Uterus (tissue), 4 donors: ENCODE data around the gene EMILIN1. TPM values are rescaled to one million over a fixed set of nuclear protein-coding genes. Genes with fewer than 3 reads are reported as not detected.

Experiments
- DNase-seq, 2 donors: peaks; one replicate each; pipeline ENCODE4 v3.0.0-alpha.2; 2019 to 2020
- H3K27ac ChIP-seq, 2 donors: fragments of 200-600 bp; sonication (generic); 1 replicate in 1 of 2; 2 replicates in 1 of 2; pipeline ENCODE4 v1.5.1; 2016 to 2018
- H3K27me3 ChIP-seq, 2 donors: fragments of 200-600 bp; sonication (generic); one replicate each; pipeline ENCODE4 v1.5.1; 2018 to 2019; ENCODE audit warnings: control low read depth in 1 of 2
- H3K36me3 ChIP-seq, 2 donors: fragments of 200-600 bp; sonication (generic); one replicate each; pipeline ENCODE4 v1.5.1; 2019; ENCODE audit warnings: control low read depth in 1 of 2
- H3K4me1 ChIP-seq, 2 donors: fragments of 200-600 bp; sonication (generic); one replicate each; pipeline ENCODE4 v1.5.1; 2018 to 2019; ENCODE audit warnings: control low read depth in 1 of 2
- H3K4me3 ChIP-seq, 2 donors: fragments of 200-600 bp; sonication (generic); 1 replicate in 1 of 2; 2 replicates in 1 of 2; pipeline ENCODE4 v1.5.1; 2018 to 2019; ENCODE audit warnings: mild to moderate bottlenecking in 1 of 2
- H3K9me3 ChIP-seq, 2 donors: fragments of 200-600 bp; sonication (generic); one replicate each; pipeline ENCODE4 v1.5.1; 2019; ENCODE audit warnings: control low read depth in 1 of 2
- CTCF ChIP-seq, 4 experiments: fragments of 200-600 bp in 2 of 4; fragments of 450-650 bp in 2 of 4; sonication (generic) in 2 of 4; IDR thresholded peaks; one replicate each; pipeline ENCODE4 v1.5.1; 2016 to 2019; ENCODE audit warnings: antibody characterized with exemption in 4 of 4, mild to moderate bottlenecking in 2 of 4, moderate library complexity in 1 of 4
- POLR2A ChIP-seq, 2 donors: fragments of 450-650 bp; IDR thresholded peaks; one replicate each; pipeline ENCODE4 v1.6.1; 2016; ENCODE audit warnings: antibody characterized with exemption in 2 of 2, mild to moderate bottlenecking in 1 of 2, moderate library complexity in 1 of 2
- intact Hi-C: fragments of 100-400 bp; cut with DNase I; formaldehyde crosslinking; loops from one replicate; pipeline ENCODE4 v1.15.1; 2023; ENCODE audit warnings: low total_unique reads
- total RNA-seq, 4 donors: library from RNA; depleted of rRNA in 3 of 4; stranded (reverse); fragments of >200 nt in 3 of 4; gene quantifications; one replicate each; pipeline versions ENCODE4 v1.1.0 to v1.2.4, GENCODE V29; 2014 to 2023
- donor health status: DM: yes; HTN: yes; CAD: no.

EMILIN1 gene
- total RNA-seq, 4 donors from 2014 or later = 107 to 377 (median 224) TPM

- intact Hi-C loops = loop anchor here (2.0 kb wide), 1 partner anchor 29 kb away; the partner anchor contains the start of gene AGBL5
- Histone ChIP-seq H3K4me1 (peaks cover 5 to 14% of the 10 kb centered on the region in 2 donors), H3K4me3 (peak overlapping the region; percentile 52 to 84), H3K36me3 (no peaks in the 10 kb centered on the region), H3K27ac (peak overlapping the region; percentile 92 to 98), H3K9me3 (no peaks in the 10 kb centered on the region), H3K27me3 (no peaks in the 10 kb centered on the region)
- DNase-seq = no peak
- no peak for TF ChIP-seq POLR2A (IDR thresholded peaks at IDR 0.05)
- TF ChIP-seq CTCF (IDR thresholded peaks at IDR 0.05) = no peak
Measured at GRCh38 chr2:27079233-27080139, 1.1 kb downstream of the EMILIN1 start.

- Histone ChIP-seq H3K9me3 (no peaks in the 10 kb centered on the region), H3K27ac (peak overlapping the region; percentile 92 to 98), H3K36me3 (no peaks in the 10 kb centered on the region), H3K4me1 (peaks cover 5 to 16% of the 10 kb centered on the region in 2 donors), H3K27me3 (no peaks in the 10 kb centered on the region), H3K4me3 (peak overlapping the region; percentile 52 to 84)
- no peak for DNase-seq
- no peak for TF ChIP-seq POLR2A (IDR thresholded peaks at IDR 0.05)
- TF ChIP-seq CTCF (IDR thresholded peaks at IDR 0.05) = no peak
- intact Hi-C loops = no loop called here
Measured at GRCh38 chr2:27080140-27080469, 1.7 kb downstream of the EMILIN1 start.

GRCh38 chr2:27080603-27080936 is 2.2 kb downstream of the EMILIN1 start:
- TF ChIP-seq POLR2A (IDR thresholded peaks at IDR 0.05) (no peak), CTCF (IDR thresholded peaks at IDR 0.05) (no peak)
- peak overlapping the region; percentile 52 to 84 for H3K4me3 ChIP-seq
- peak overlapping the region; percentile 92 to 98 for H3K27ac ChIP-seq
- no peaks in the 10 kb centered on the region for H3K36me3 ChIP-seq
- H3K9me3 ChIP-seq = no peaks in the 10 kb centered on the region
- intact Hi-C loops = no loop called here
- DNase-seq = peak in 1 of 2 donors; percentile 39
- H3K4me1 ChIP-seq = peaks cover 5 to 15% of the 10 kb centered on the region in 2 donors
- H3K27me3 ChIP-seq = no peaks in the 10 kb centered on the region

GRCh38 chr2:27081984-27082772 is 3.8 kb downstream of the EMILIN1 start:
- Histone ChIP-seq H3K36me3 (no peaks in the 10 kb centered on the region), H3K4me1 (peaks cover 5 to 19% of the 10 kb centered on the region in 2 donors), H3K27me3 (no peaks in the 10 kb centered on the region), H3K4me3 (no peak overlapping the region), H3K9me3 (no peaks in the 10 kb centered on the region), H3K27ac (peak overlapping the region; percentile 51 to 55)
- TF ChIP-seq CTCF (IDR thresholded peaks at IDR 0.05) = no peak
- no peak for TF ChIP-seq POLR2A (IDR thresholded peaks at IDR 0.05)
- intact Hi-C loops = no loop called here
- DNase-seq = peak in 1 of 2 donors; percentile 11
